NT2/D1 (cell line): ENCODE data around the gene ARPC5.
A peak's percentile ranks its signal among the peaks of the same experiment; 100 is the strongest.
"Not testable (repeated sequence)": the region's sequence is repeated elsewhere in the genome, so short reads cannot be mapped to it uniquely, and the experiment has no call there.

Experiments used
- DNase-seq: peaks from one replicate; pipeline ENCODE4 v3.0.0-alpha.2; 2011; ENCODE audit warnings: low read depth, low spot score
- H3K27me3 ChIP-seq: 2 replicates; pipeline ENCODE4 v1.6.0; 2011; ENCODE audit warnings: mild to moderate bottlenecking; ENCODE audit not compliant: insufficient read length, insufficient read depth
- H3K36me3 ChIP-seq: 2 replicates; pipeline ENCODE4 v1.6.1; 2011; ENCODE audit warnings: mild to moderate bottlenecking, low read length, mixed read lengths; ENCODE audit not compliant: insufficient read depth, insufficient read length
- H3K4me1 ChIP-seq: 2 replicates; pipeline ENCODE4 v1.5.1; 2011; ENCODE audit not compliant: insufficient read depth, insufficient read length
- H3K4me3 ChIP-seq: 2 replicates; pipeline ENCODE4 v1.5.1; 2011; ENCODE audit warnings: low read depth; ENCODE audit not compliant: insufficient read length
- H3K9ac ChIP-seq: 2 replicates; pipeline ENCODE4 v1.6.0; 2011; ENCODE audit warnings: low read depth; ENCODE audit not compliant: insufficient read length
- H3K9me3 ChIP-seq: 2 replicates; pipeline ENCODE4 v1.5.1; 2011; ENCODE audit warnings: mild to moderate bottlenecking, low read length; ENCODE audit not compliant: insufficient read depth
- SUZ12 ChIP-seq: IDR thresholded peaks from 2 replicates; pipeline ENCODE4 v1.6.1; 2011; ENCODE audit not compliant: insufficient read length, insufficient read depth; ENCODE audit errors: extremely low read depth
- YY1 ChIP-seq: IDR thresholded peaks from 2 replicates; pipeline ENCODE4 v1.6.1; 2011; ENCODE audit not compliant: insufficient read length, insufficient read depth
- ZNF274 ChIP-seq: IDR thresholded peaks from 2 replicates; pipeline ENCODE4 v1.6.1; 2011; ENCODE audit warnings: mild to moderate bottlenecking, low read depth, low read length

ARPC5 gene

DNA sequence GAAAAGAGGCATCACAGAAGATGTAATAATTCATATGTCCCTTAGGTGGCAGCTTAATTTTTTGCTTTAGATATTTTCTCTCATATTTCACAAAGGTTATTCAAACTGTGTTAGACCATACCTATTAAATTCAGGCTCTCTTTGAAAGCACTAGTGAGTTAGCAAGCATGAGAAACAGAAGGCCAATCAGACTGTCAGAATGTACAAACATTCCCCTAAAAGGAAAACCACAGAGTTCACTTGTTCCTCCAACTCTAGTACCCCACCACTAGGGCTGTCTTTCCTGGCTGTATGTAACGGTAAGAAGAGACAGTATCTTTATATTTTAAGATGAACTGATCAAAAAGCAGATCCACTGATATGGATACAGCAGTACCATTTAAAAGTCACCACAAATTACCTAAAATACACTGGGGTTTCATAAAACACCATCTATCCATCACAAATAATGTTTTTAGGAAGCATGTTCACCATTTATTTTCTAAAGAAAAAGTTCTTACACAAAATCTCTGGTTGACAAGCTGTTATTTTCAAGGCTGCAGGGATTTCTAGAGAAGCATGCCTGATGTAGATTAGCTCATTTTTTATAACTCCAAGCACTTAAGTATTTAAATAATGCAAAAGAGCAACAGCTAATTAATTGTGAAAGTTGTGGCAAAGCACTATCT lies 1.8 kb downstream of the ARPC5 start:
- TF ChIP-seq SUZ12, result no peak
- no peak for TF ChIP-seq YY1
- no peak for TF ChIP-seq ZNF274
- peaks cover 21% of the 10 kb centered on the region for H3K27me3 ChIP-seq
- DNase-seq, result peak; percentile 66
- H3K9me3 ChIP-seq, result no peaks in the 10 kb centered on the region
- peak overlapping the region; percentile 92 for H3K4me3 ChIP-seq
- peaks cover 34% of the 10 kb centered on the region for H3K36me3 ChIP-seq
- peaks cover 3% of the 10 kb centered on the region for H3K4me1 ChIP-seq
- H3K9ac ChIP-seq, result peak overlapping the region; percentile 52

DNA sequence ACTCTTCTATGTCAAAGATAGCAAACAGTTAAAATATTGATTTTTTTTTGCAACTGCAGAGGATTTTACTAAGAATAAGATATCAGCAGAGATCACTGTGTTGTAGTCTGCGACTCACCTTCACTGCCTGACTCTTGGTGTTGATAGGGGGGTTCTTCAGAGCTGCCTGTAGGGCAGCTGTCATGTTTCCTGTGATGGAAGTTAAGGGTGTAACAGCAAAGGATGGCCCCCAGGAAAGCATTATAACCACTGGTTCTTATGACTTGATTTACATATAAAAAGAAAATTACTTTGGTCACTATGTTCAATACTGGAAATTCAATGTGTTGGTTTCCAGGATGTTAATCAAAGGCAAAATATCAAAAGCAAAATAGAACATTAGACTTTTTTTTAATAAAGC lies 2.6 kb downstream of the ARPC5 start:
- DNase-seq, result no peak
- H3K4me3 ChIP-seq, result no peak overlapping the region
- no peak overlapping the region for H3K9ac ChIP-seq
- H3K36me3 ChIP-seq, result peaks cover 42% of the 10 kb centered on the region
- peaks cover 3% of the 10 kb centered on the region for H3K4me1 ChIP-seq
- H3K9me3 ChIP-seq, result no peaks in the 10 kb centered on the region
- H3K27me3 ChIP-seq, result peaks cover 21% of the 10 kb centered on the region
- TF ChIP-seq YY1 (no peak), ZNF274 (no peak), SUZ12 (no peak)

DNA sequence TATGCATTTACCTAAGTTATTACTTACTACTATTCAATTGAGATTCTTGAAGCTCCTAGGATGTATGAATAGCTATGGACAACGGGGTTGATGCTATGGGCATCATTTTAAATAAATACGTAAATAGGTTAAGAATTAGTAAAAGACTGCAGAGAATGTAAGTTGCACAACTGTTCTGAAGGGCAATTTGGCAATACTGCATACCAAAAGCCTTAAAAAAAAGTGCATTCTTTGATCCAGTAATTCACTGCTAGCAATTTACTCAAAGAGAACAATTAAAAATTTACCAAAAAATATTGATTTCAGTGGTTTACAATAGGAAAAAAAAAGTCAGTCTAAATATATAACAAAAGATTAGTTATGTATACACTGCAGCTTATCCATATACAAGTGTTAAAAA lies 3.5 kb downstream of the ARPC5 start:
- H3K9ac ChIP-seq, result no peak overlapping the region
- TF ChIP-seq SUZ12 (no peak), ZNF274 (no peak), YY1 (no peak)
- DNase-seq, result no peak
- no peaks in the 10 kb centered on the region for H3K9me3 ChIP-seq
- H3K36me3 ChIP-seq, result peaks cover 48% of the 10 kb centered on the region
- peaks cover 12% of the 10 kb centered on the region for H3K27me3 ChIP-seq
- no peak overlapping the region for H3K4me3 ChIP-seq
- H3K4me1 ChIP-seq, result peaks cover 3% of the 10 kb centered on the region

DNA sequence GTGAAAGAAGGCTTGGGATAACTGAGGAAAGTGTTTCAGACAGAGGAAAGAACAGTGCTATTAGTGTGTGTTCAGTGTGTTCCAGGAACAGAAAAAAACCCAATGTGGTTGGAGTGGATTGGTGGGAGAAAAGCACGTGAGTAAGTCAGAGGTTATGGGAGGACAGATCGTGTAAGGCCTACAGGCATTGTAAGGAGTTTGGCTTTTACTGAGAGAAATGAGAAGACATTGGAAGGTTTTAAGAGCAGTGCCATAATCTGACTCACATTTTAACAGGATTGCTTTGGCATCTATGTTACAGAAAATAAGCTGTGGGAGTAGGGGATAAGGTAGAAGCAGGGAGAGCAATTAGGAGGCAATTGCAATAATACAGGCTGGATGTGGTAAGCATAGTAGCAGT lies 4.8 kb downstream of the ARPC5 start:
- Histone ChIP-seq H3K9me3 (no peaks in the 10 kb centered on the region), H3K36me3 (peaks cover 60% of the 10 kb centered on the region), H3K4me1 (no peaks in the 10 kb centered on the region), H3K27me3 (no peaks in the 10 kb centered on the region), H3K9ac (no peak overlapping the region), H3K4me3 (no peak overlapping the region)
- TF ChIP-seq SUZ12, result no peak
- no peak for TF ChIP-seq YY1
- no peak for TF ChIP-seq ZNF274
- no peak for DNase-seq

DNA sequence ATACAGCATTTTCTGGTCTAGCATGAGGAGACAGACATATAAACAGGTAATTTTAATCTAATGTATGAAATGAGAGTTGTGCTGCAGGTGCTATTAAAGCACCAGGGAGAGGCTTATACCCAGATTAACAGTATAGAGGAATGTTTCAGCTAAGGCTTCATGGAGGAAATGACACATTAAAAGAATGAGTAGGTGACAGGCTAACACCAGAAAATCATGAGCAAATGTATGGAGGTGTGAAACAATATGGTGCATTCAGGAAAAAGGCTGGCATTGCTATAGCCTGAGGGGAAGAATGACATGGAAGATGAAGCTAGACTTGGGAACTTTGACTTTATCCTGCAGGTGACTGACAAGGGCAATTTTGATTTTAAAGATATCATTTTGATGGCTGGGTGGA lies 7.0 kb downstream of the ARPC5 start:
- no peaks in the 10 kb centered on the region for H3K4me1 ChIP-seq
- H3K4me3 ChIP-seq, result no peak overlapping the region
- no peaks in the 10 kb centered on the region for H3K27me3 ChIP-seq
- peaks cover 72% of the 10 kb centered on the region for H3K36me3 ChIP-seq
- no peaks in the 10 kb centered on the region for H3K9me3 ChIP-seq
- DNase-seq, result no peak
- TF ChIP-seq ZNF274 (no peak), YY1 (no peak), SUZ12 (no peak)
- H3K9ac ChIP-seq, result no peak overlapping the region

DNA sequence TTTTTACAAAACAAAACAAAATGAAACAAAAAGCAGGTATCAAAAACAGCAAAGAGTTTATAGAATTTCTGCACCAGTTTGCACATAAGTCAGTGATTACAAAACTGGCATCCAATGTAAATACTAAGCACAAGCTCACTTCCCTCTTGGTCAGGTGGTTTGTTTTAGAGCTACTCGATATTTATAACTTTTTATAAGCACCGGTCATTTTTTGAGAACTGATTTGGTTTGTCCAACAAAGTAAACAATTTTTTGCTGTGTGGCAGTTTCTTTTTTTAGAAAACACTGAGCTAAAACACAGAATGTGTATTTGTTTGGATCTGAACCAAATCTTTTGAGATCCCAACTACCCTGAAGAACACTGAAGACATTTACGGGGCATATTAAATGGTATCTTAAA lies 9.3 kb downstream of the ARPC5 start:
- H3K4me1 ChIP-seq, H3K27me3 ChIP-seq, H3K9me3 ChIP-seq, DNase-seq, H3K4me3 ChIP-seq, H3K9ac ChIP-seq: not testable (repeated sequence)
- H3K36me3 ChIP-seq, result peaks cover 60% of the 10 kb centered on the region

DNA sequence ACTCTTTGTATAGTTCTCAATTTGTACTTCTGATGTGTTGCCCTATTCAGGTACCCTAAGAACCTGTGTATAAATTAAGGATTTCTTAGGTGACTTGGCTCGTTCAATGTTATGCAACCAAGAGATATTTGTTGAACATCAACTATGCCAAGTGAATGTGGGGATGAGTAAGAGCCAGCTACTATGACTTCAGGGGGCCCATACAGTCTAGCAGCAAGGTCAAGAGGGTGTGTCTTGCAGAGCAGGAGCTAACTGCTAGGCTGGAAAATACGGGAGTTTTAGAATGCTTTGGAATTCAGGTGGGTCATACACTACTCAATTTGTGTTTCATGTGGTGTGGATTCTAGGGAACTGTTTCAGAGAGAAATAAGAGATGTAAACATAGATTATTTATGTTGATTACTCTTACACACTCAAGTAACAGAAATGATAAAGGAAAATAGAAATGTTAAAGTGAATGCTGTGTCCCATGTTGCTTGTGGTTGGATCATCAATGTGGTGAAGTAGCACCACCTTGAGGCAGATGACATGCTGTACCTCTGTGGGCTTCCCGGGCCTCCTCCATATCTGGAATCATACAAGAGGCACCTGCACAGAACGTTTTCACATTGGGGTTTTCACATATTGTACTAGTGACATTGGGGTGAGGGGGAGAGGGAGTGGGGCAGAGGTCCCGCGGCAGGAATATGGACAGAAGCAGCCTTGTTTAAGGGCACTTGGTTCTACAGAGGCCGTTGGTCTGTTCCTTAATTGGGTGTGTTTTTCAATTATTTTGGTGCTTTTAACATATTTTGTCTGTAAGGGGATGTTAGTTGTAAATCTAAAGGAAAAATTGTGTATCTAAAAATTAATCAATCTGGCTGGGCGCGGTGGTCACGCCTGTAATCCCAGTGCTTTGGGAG lies 12.4 kb downstream of the ARPC5 start:
- Histone ChIP-seq H3K9ac (no peak overlapping the region), H3K27me3 (no peaks in the 10 kb centered on the region), H3K4me3 (no peak overlapping the region), H3K36me3 (peaks cover 31% of the 10 kb centered on the region), H3K9me3 (no peaks in the 10 kb centered on the region), H3K4me1 (no peaks in the 10 kb centered on the region)
- TF ChIP-seq ZNF274, result no peak
- TF ChIP-seq SUZ12, result no peak
- TF ChIP-seq YY1, result no peak
- DNase-seq, result peak; percentile 71
